GM21390 (cell line): ENCODE measurements around the gene SLC9A1.
"Not testable (repeated sequence)": the region's sequence is repeated elsewhere in the genome, so short reads cannot be mapped to it uniquely, and the experiment has no call there.

Experiments used
- ATAC-seq: cut with Tn5 transposase; IDR thresholded peaks from one replicate; pipeline ENCODE4 v1.9.1; 2021; ENCODE audit not compliant: unreplicated experiment

The SLC9A1 gene

DNA sequence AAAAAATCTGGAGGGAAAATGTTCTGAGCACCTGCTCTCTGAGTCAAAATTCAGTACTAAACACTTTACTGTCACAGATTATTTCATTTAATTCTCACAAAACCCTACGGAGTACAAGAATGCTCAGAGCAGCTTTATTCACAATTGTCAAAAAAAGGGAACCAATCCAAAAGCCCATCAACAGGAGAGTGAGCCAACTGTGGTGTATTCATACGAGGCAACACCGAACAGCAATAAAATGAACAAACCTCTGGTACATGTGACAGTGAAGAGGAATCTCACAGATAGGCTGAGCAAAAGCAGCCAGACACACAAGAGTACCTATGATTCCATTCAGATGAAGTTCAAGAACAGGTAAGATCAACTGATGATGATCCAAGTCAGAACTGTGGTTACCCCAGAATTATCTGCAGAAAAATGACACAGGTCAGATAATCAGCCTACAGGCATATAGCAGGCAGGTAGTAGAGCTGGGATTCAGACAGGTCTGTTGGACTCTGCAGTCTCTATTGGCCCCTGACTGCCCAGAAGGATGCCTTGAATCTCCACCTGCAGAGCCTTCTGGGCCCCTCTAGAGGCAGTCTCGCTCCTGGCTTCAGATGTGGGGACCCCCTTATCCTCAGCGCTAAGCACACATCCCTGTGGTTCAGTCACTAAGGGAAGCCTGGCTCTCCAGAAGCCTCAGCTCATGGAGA lies 19.2 kb downstream of the SLC9A1 start:
- no peak for ATAC-seq

DNA sequence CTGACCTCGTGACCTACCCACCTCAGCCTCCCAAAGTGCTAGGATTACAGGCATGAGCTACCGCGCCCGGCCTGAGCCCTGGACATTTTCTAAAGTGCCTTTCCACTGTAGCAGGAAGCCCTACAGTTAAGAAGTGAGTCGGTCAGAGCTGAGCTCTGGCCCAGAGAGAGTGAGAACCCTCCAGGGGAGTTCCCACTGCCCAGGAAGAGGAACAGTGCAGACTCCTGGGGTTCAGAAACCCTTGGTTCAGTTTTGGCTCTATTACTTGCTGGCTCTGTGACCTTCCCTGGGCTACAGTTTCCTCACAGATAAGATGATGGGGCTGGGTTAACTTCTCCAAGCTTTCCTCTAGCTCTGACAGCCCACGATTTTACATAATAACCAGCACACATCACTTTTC lies 20.9 kb downstream of the SLC9A1 start:
- no peak for ATAC-seq

DNA sequence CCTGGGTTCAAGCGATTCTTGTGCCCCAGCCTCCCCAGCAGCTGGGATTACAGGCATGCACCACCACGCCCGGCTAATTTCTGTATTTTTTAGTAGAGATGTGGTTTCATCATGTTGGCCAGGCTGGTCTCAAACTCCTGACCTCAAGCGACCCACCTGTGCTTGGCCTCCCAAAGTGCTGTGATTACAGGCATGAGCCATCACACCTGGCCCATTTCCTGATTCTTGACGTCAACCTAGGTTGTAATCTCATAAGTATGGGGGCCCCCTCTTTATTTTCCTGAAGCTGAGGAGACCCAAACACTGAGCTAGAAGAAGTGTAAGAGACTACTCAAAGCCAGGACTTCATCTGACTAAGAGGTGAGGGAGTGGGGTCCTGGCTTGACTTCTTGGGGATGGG lies 21.8 kb downstream of the SLC9A1 start:
- no peak for ATAC-seq

DNA sequence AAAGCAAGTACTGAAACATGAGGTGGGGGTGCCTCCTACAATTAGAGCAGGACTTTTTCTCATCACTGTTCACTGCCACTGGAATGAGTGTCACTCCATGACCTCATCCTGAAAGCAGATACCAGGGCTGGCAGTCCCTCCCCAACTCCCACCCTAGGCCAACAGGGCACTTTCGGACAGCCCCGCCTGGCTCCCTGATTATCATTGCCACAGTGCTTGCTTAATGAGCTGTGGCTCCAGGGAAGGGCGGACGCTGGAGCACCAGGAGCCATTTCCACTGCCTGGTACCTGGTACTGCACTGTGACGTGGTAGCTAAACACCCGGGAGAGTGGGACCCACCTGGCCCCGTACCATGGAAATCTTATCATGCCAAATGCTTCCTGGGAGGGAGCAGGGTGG lies 22.3 kb downstream of the SLC9A1 start:
- no peak for ATAC-seq

DNA sequence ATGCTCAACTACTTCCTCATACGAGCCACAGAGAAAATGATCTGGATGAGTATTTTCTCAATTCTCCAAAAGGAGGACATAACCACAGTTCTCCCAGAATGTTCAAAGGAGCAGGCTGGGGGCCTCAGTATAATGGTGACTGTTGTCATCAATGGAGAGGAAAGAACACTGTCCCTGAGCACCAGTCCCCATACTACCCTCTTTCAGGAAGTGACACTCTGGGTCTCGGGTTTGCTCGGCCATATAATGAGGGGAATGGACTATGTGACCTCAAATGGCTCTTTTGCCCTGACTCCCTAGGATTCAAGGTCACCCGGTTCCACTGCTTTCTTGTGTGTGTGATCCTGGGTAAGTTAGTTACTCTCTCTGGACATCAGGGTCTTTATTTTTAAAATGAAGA lies 22.8 kb downstream of the SLC9A1 start:
- no peak for ATAC-seq

DNA sequence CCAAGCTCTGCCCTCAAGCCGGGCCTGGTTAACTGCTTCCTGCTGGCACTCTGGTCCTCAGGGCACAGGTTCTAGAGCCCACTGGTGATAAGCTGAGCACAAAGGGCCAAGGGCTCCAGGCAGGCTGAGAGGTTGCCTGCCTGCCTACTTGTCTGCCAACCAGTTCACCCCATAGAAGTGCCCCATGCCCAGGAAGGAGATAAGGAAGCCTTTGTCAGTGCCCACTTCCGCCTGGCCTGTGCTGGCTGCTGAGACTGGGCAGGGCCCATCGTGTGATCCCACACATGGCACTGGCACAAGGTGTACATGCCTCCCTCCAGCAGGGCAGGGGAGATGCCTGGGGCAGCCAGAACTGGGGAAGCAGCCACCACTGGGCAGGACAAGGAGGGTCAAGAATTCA lies 24.1 kb downstream of the SLC9A1 start:
- no peak for ATAC-seq

DNA sequence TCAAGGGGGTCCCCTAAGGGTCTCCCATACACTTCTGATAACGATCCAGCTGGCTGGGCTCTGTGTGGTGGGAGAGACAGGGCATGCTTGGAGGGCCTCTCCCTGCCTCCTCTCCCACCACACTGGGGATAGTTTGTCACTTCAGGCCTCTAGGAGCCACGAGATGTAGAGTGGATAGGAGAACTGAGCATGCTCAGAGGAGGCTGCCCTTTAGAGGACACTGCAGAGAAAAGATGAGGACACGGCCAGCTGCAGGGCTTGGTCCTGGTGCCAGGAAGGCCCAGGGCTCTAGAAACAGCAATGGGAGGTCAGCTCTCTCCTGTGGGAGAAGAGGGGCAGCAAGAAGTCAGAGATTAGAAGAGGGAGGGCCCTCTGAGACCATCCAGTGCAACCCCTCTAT lies 25.7 kb downstream of the SLC9A1 start:
- no peak for ATAC-seq

DNA sequence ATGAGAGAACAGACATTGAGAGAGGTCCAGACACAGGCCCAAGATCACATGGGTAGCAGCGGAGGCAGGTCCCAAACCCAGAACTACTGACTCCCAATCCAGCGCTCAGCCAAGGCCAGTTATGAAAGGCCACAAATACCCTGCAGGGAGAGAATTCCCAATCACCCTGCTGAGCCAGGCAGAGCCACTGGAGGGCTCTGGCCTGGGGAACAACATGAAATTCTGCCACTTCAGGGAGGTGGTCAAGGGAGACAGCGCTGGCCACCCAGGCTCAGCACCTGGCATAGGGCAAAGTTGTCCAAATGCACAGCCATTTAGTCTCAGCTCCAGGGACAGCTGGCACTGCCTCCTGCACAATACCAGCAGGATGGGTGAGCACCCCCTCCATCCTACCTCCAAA lies 27.5 kb downstream of the SLC9A1 start:
- ATAC-seq: no peak

DNA sequence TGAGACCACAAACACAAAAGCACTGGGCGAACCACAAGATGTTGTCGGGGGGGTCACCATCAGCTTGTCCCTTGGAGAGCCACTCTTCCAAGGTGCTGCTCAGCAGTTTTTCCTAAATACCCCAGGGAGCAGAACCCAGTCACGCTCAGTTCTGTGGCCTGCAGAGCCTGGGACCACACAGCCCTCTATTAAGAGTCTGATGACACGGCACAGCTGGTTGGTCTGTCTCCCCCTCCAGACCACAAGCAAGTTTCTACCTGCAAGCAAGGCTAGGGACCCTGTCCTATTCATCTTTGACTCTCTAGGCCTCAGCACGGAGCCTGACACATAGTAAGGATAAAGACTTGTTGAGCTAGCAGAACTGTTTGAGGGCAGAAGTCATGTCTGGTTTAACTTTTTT lies 28.5 kb downstream of the SLC9A1 start:
- no peak for ATAC-seq

DNA sequence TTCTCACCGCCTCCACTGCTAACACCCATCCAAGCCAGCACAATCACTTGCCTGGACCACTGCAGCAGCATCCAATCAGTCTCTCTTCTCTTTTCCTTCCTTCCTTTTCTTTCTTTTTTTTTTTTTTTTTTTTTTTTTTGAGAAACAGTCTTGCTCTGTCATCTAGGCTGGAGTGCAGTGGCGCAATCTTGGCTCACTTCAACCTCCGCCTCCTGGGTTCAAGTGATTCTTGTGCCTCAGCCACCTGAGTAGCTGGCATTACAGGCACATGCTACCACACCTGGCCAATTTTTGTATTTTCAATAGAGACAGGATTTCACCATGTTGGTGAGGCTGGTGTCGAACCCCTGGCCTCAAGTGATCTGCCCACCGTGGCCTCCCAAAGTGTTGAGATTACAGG lies 29.8 kb downstream of the SLC9A1 start:
- not testable (repeated sequence) for ATAC-seq

DNA sequence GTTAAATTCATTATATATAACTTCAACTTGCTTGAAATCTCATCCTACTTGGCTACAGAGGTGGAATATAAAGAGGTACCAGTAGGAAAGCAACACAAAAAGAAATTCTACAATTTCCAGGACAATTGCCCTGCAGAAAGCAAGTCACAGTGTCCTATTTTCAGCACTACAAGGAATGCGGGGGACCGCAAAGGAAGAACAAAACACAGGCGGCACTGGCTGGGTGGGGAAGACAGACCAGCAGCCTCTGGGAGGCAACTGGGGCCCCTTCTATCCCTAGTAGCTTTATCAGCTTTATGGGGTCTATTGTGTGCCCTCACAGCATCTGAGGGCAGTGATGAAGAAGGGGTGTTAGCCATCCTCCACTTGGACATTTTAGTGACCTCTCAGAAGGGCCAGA lies 30.5 kb downstream of the SLC9A1 start:
- ATAC-seq: no peak

DNA sequence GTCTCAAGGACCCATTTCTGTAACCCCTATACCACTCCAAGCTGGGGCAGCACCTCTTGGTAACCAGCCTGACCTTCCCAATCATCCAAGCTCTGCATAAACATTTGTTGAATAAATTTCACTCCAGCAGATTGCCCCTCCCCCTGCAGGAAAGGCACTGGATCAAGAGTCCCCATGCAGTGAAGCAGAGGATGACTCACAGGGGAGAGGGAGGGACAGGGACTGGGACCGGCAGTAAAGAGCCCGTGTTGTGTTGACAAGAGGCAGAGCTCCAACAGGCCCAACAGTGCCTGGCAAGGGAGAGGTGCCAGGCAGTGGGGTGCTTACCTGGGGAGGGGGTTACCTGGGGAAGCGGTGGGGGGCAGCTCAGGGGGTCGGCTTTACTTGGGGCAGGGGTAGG lies 32.3 kb downstream of the SLC9A1 start:
- no peak for ATAC-seq

DNA sequence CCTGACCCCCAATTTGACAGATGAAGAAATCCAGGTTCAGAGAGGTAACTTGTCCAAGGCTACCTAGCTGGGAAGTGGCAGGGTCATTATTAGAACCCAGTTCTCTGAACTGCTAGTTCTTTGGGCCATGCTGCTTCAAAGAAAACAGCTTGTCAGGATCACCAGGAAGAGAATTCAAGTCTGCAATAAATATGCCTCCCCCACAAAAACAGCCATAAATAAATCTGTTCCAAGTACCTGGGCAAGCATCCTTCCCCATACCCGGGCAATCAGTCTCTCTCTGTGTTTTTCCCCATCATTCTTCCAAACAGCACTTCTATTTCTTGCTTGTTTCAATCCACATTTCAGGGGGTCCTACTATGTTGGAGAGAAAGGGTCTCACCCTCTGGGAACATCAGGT lies 34.1 kb downstream of the SLC9A1 start:
- ATAC-seq: no peak

DNA sequence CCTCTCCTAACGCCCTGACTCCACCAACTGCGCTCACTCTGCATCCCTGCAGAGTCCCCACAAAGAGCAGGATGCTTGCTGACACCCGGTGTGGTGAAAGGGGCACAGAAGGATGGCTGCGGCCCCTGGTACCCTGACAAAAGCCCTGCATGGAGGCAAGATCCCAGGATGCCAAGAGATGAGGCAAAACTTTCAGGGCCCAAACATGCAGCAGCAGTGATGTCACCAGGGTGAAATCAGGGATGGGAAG lies 36.6 kb downstream of the SLC9A1 start:
- ATAC-seq: no peak

DNA sequence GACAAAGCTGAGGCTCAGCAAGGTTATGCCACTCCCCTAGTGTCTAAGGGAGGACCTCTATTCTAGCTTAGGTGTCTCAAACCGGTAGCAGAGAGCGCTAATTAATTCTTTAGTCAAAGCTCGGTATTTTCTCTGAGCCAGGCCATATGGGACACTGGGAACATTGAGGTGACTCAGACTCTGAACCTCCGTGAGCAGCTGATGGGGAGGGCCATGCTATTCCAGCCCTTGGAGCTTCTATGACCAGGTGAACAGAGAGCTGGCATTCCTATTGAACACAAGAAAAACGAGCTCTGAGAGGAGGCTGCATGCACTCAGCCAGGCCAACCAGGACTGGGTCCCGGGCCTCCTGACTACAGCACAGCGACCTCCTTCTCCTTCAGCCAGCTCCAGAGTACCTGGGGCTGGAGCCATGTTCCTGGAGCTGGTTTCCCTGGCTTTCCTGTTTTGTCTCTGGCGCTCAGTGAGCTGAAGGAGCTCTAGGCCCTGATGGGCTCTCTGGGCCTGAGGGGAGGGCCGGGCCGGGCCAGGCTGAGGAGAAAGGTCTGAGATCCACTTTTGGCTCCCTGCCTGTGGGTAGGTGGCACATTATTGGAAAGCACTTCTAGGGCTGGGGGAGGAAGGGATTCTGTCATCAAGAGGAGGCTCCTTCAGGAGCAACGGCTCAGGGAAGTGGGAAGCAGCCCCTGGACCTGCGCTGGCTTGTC lies 37.0 kb downstream of the SLC9A1 start:
- no peak for ATAC-seq

DNA sequence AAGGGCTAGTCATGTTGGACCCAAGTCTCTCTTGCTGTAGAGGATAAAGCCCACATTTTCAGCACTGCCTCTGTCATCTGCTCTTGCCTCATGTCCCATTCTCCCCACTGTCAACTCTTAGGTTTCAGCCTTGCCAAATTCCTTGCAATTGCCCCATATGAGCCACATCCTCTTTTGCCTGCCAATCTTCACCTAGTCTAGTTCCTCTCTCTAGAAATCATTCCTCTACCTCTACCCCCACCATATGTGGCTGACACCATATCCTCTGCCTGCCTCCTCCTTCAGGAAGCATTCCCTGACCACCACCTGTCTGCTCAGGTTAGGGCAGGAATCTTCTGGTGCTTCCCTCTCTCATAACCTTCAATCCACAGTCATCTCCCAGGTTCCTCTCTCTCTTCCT lies 38.2 kb downstream of the SLC9A1 start:
- no peak for ATAC-seq

DNA sequence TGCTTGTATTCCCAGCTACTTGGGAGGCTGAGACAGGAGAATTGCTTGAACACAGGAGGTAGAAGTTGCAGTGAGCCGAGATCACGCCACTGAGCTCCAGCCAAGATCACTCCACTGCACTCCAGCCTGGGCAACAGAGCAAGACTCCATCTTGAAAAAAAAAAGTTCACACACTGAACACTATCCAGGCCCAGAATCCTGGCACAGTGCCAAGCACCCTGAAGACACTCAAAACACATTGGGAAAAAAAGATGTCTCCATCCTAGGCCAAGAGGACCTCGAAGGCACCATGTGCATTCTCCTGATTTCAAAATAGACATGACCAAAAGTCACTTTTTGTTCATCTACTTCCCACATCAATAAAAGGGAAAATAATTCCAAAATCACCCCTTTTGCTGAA lies 38.7 kb downstream of the SLC9A1 start:
- no peak for ATAC-seq

DNA sequence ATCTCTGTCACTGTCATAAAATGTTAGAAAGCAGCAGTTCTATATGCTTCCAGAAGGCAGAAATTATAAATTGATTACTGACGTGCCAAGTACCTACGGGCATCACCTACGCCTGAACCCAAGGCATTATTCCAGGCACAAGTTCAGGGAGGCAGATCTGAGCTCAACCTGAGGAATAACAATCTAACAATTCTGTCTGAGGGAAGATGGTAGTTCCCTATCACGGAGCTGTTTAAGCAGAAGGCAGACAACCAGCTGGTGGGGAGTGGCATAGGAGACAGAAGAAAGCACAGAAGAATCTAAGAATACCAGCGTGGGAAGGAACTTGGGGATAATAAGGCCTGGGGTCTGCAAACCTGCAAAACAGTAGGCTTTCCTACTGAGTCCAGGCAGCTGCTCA lies 40.4 kb downstream of the SLC9A1 start:
- ATAC-seq: no peak

DNA sequence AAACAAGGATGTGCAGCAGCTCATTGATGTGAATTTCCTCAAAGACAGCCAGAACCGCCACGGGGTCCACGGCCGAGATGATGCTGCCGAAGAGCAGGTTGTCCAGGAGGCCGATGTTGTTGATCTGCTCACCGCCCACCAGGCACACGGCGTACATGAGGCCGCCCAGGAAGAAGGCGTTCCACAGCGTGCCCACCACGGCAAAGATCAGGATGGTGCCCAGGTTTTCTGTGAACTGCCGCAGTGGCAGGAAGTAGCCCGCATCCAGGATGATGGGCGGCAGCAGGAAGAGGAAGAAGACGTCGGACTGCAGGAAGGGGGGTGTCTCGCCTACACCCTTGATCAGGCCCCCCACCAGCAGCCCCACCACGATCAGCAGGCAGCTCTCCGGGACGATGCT lies 41.1 kb downstream of the SLC9A1 start:
- no peak for ATAC-seq

DNA sequence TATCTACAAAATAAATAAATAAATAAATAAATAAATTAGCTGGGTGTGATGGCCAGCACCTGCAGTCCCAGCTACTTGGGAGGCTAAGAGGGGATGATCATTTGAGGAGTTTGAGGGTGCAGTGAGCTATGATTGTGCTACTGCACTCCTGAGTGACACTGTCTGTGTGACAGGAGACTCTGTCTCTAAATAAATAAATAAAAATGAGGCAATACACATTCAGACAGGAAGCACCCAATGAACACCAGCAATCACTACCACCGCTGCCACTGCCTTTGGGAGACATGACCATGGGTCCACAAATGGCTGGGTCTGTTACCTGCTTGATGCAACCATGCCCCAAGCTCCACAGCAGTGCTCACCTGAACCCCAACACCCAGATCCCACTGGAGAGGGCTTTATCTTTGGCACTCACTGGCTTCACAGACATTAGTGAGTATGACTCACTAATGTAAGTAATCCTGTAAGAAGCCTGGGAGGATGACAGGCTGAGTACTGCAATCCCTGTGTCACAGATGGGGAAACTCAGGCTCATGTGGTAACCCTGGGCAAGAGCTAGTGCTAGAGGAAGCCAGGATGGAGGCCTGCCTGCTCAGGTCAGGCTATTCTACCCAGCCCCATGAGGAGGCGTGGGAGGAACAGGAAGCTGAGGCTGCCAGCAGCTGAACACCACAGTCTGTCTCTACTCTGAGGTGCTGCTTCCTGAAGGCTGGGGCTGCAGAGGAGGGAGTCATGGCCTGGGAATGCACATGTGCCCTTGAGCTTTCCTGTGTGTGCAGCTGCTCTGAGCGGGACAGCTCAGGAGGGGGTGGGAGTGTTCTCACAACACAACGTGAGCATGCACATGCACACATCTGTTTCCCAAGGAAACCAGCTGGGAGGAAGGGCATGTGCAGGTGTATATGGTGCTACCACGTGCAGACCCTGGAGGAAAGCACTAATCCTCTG lies 43.0 kb downstream of the SLC9A1 start:
- ATAC-seq: no peak

DNA sequence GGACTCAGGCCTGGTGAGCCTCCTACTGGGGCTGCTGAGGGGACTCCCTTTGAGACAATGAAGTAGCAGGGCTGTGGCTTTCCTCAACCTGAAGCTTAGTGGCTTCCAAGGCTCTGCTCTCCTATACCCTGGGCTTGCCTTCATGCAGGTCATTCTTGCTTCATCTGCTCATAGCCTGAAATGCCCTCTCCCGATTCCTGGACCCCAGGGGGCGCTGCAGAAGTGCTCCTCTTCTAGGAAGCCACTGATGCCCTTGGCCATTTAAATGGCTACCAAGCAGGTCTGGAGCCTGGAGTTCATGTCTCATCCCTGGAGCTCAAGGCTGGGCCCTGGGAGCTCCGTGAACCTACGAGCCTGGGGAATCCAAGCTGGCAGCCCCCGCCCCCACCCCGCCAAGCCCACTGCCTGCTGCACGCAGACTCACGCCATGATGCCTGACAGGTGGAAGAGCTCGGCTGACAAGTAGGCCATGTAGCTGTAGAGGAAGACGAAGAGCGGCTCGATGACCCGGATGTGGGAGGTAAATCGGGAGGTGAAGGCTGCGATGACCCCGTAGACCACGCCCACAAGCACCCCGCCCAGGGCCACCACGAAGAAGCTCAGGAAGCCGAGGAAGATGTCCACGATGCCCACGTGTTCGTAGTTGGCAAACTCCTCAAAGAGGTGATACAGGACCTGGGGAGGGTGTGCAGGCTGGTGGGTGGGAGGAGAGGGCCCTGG lies 45.7 kb downstream of the SLC9A1 start:
- ATAC-seq: no peak

DNA sequence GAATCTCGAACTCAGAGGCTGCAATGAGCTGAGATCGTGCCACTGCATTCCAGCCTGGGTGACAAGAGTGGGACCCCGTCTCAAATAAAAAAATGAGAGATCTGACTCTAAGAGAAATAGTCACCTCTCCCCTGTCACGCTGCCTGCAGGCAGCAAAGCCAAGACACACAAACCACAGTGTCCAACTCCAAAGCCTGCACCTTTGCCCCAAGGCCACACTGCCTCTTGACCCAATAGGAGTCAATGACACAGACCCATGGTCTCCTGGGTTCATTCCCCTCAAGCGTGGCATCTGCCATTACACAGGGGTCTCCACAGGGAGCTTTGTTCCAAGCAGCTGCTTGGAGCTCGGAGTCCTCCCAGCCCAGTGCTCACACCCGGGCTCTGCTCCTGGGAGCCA lies 46.3 kb downstream of the SLC9A1 start:
- no peak for ATAC-seq
